ENCODE measurements around the gene LRCH1.

Gene LRCH1

GRCh38 chr13:46684287-46685001 lies 131.5 kb downstream of the LRCH1 start:
- ChIA-PET POLR2A (no interaction called here), CTCF (no interaction called here)
- DNase-seq (ENCODE audit: extremely low spot score): peak; percentile 25
- TF ChIP-seq FOXK2 (IDR thresholded peaks at IDR 0.05): no peak
- no peak for TF ChIP-seq PKNOX1 (IDR thresholded peaks at IDR 0.05)
- no peak for TF ChIP-seq NFRKB (IDR thresholded peaks at IDR 0.05)
- TF ChIP-seq FOXM1 (IDR thresholded peaks at IDR 0.05; ENCODE audit: borderline replicate concordance): no peak
- no peak for TF ChIP-seq TARDBP (IDR thresholded peaks at IDR 0.05)
- TF ChIP-seq L3MBTL2 (conservative IDR thresholded peaks at IDR 0.05): no peak
- TF ChIP-seq BHLHE40 (IDR thresholded peaks at IDR 0.05; ENCODE audit: borderline replicate concordance): no peak
- TF ChIP-seq CTBP1 (IDR thresholded peaks at IDR 0.05; ENCODE audit: borderline replicate concordance): no peak
- no peak for TF ChIP-seq ARNT (IDR thresholded peaks at IDR 0.05)
- TF ChIP-seq HDGF (IDR thresholded peaks at IDR 0.05; ENCODE audit: borderline replicate concordance): no peak
- no peak for TF ChIP-seq ELF4 (IDR thresholded peaks at IDR 0.05)
- no peak for TF ChIP-seq FOXA1 (IDR thresholded peaks at IDR 0.05)
- no peak for TF ChIP-seq ZNF384 (IDR thresholded peaks at IDR 0.05)
- TF ChIP-seq SP1 (IDR thresholded peaks at IDR 0.05): no peak

DNA sequence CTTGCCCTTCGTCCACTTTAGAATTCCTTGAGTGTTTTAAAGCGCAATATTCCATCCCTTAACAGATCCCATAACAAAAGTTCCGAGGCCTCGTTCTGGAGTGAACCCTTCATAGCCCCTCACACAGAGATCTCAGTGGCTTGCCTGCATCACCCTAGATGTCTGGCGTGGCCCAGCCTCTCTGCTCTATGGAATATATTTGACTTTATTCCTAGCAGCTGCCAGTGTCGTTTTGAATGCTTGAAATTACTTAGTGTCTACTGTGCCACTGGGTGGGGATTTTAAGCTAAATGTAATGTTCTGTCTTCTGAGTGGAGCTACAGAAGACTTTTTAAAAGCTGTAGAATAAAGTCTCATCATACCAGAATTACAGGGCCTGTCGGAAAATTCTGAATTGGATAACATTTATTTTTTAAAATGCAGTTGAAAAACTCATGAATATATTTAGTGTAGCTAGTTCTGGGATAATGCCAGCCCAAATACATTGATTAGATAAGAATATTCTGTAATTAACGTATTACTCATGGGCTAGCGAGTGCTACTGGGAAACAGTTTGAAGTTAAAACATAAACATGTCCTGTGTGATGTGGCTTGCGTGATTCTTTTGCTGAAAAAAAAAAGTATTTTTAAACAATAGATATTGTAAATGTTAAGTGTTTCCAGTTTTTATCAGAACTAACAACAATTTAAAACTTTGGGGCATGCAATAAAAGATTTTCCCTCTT lies 132.2 kb downstream of the LRCH1 start:
- DNase-seq (ENCODE audit: extremely low spot score): no peak
- TF ChIP-seq L3MBTL2 (conservative IDR thresholded peaks at IDR 0.05) (no peak), FOXA1 (IDR thresholded peaks at IDR 0.05) (no peak), SUZ12 (IDR thresholded peaks at IDR 0.05) (no peak), ARNT (IDR thresholded peaks at IDR 0.05) (no peak), PKNOX1 (IDR thresholded peaks at IDR 0.05) (no peak)
- CTCF ChIA-PET: no interaction called here
- POLR2A ChIA-PET: no interaction called here

DNA sequence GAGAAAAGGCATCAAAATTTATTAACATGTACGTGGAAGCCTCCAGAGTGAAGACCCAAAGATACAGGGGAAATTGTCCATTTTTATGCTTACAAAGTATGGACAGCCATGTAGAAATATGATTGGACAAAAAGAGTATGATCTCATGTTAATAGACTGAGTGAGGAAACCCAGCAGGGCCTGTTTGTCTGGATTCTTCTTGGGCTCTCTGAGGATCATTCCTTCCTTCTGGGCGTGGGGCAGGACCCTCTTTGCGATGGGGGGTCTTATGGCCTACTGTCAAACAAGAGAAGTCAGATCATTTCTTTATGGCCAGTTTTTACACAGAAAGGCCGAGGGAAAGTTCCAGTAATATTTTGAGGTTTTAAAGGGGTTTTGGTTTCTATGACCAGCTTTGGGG lies 133.2 kb downstream of the LRCH1 start:
- ChIA-PET CTCF (no interaction called here), POLR2A (no interaction called here)
- DNase-seq (ENCODE audit: extremely low spot score): no peak
- no peak for TF ChIP-seq L3MBTL2 (conservative IDR thresholded peaks at IDR 0.05)
- TF ChIP-seq TARDBP (IDR thresholded peaks at IDR 0.05): no peak
- no peak for TF ChIP-seq ELF4 (IDR thresholded peaks at IDR 0.05)
- no peak for TF ChIP-seq HDGF (IDR thresholded peaks at IDR 0.05; ENCODE audit: borderline replicate concordance)
- TF ChIP-seq ARNT (IDR thresholded peaks at IDR 0.05): no peak
- no peak for TF ChIP-seq LEF1 (IDR thresholded peaks at IDR 0.05; ENCODE audit: borderline replicate concordance)
- TF ChIP-seq BHLHE40 (IDR thresholded peaks at IDR 0.05; ENCODE audit: borderline replicate concordance): no peak
- TF ChIP-seq ZNF384 (IDR thresholded peaks at IDR 0.05): no peak

- POLR2A ChIA-PET: no interaction called here
- no peak for TF ChIP-seq NFRKB (IDR thresholded peaks at IDR 0.05)
- no peak for TF ChIP-seq FOXK2 (IDR thresholded peaks at IDR 0.05)
- TF ChIP-seq CTBP1 (IDR thresholded peaks at IDR 0.05; ENCODE audit: borderline replicate concordance): no peak
- TF ChIP-seq ARNT (IDR thresholded peaks at IDR 0.05): no peak
- no peak for TF ChIP-seq HDGF (IDR thresholded peaks at IDR 0.05; ENCODE audit: borderline replicate concordance)
- no peak for TF ChIP-seq L3MBTL2 (conservative IDR thresholded peaks at IDR 0.05)
- TF ChIP-seq FOXM1 (IDR thresholded peaks at IDR 0.05; ENCODE audit: borderline replicate concordance): no peak
- TF ChIP-seq SP1 (IDR thresholded peaks at IDR 0.05): no peak
- no peak for TF ChIP-seq ELF4 (IDR thresholded peaks at IDR 0.05)
- no peak for TF ChIP-seq TARDBP (IDR thresholded peaks at IDR 0.05)
- no peak for TF ChIP-seq PKNOX1 (IDR thresholded peaks at IDR 0.05)
- TF ChIP-seq ZNF384 (IDR thresholded peaks at IDR 0.05): no peak
- no peak for TF ChIP-seq SUZ12 (IDR thresholded peaks at IDR 0.05)
- CTCF ChIA-PET: no interaction called here
- DNase-seq (ENCODE audit: extremely low spot score): no peak
Observed at GRCh38 chr13:46687810-46688209, 134.8 kb downstream of the LRCH1 start.

GRCh38 chr13:46688306-46688705 lies 135.3 kb downstream of the LRCH1 start:
- no peak for DNase-seq (ENCODE audit: extremely low spot score)
- no peak for TF ChIP-seq FOXA1 (IDR thresholded peaks at IDR 0.05)
- no peak for TF ChIP-seq ELF4 (IDR thresholded peaks at IDR 0.05)
- TF ChIP-seq CTBP1 (IDR thresholded peaks at IDR 0.05; ENCODE audit: borderline replicate concordance): no peak
- TF ChIP-seq SUZ12 (IDR thresholded peaks at IDR 0.05): no peak
- no peak for TF ChIP-seq NFRKB (IDR thresholded peaks at IDR 0.05)
- no peak for TF ChIP-seq BHLHE40 (IDR thresholded peaks at IDR 0.05; ENCODE audit: borderline replicate concordance)
- TF ChIP-seq ARNT (IDR thresholded peaks at IDR 0.05): no peak
- TF ChIP-seq HDGF (IDR thresholded peaks at IDR 0.05; ENCODE audit: borderline replicate concordance): no peak
- no peak for TF ChIP-seq FOXK2 (IDR thresholded peaks at IDR 0.05)
- no peak for TF ChIP-seq LEF1 (IDR thresholded peaks at IDR 0.05; ENCODE audit: borderline replicate concordance)
- POLR2A ChIA-PET: no interaction called here
- CTCF ChIA-PET: no interaction called here

GRCh38 chr13:46698014-46698413 lies 145.0 kb downstream of the LRCH1 start:
- no peak for DNase-seq (ENCODE audit: extremely low spot score)
- ChIA-PET CTCF (no interaction called here), POLR2A (no interaction called here)
- TF ChIP-seq FOXM1 (IDR thresholded peaks at IDR 0.05; ENCODE audit: borderline replicate concordance): no peak
- TF ChIP-seq FOXK2 (IDR thresholded peaks at IDR 0.05): no peak
- no peak for TF ChIP-seq HDGF (IDR thresholded peaks at IDR 0.05; ENCODE audit: borderline replicate concordance)
- no peak for TF ChIP-seq BHLHE40 (IDR thresholded peaks at IDR 0.05; ENCODE audit: borderline replicate concordance)
- no peak for TF ChIP-seq PKNOX1 (IDR thresholded peaks at IDR 0.05)
- TF ChIP-seq SP1 (IDR thresholded peaks at IDR 0.05): no peak
- no peak for TF ChIP-seq ZNF384 (IDR thresholded peaks at IDR 0.05)
- TF ChIP-seq LEF1 (IDR thresholded peaks at IDR 0.05; ENCODE audit: borderline replicate concordance): no peak
- no peak for TF ChIP-seq ARNT (IDR thresholded peaks at IDR 0.05)

All from HEK293T (cell line).